Central memory CD8-positive, alpha-beta T cell (primary cell): Measurements from ENCODE around the gene RNF223.
"Not testable (repeated sequence)": the region's sequence is repeated elsewhere in the genome, so short reads cannot be mapped to it uniquely, and the experiment has no call there.

ENCODE experiments used
- ATAC-seq: fragments of 150-1000 bp; cut with Tn5 transposase; replicated peaks from 2 replicates; pipeline ENCODE4 v1.10.0; 2022; ENCODE audit warnings: mild to moderate bottlenecking, moderate FRiP score, moderate number of reproducible peaks; ENCODE audit not compliant: poor library complexity, severe bottlenecking; ENCODE audit errors: extremely low read depth
- DNase-seq, 2 donors: peaks; one replicate each; pipeline ENCODE4 v3.0.0; 2021; ENCODE audit warnings: low spot score in 2 of 2
- H3K27ac Mint-ChIP-seq: one replicate; pipeline ENCODE4 v1.8.0; 2022; ENCODE audit warnings: low read depth, mild to moderate bottlenecking, moderate library complexity, mixed read lengths
- H3K27me3 Mint-ChIP-seq: one replicate; pipeline ENCODE4 v1.8.0; 2022; ENCODE audit warnings: mixed read lengths
- H3K36me3 Mint-ChIP-seq: one replicate; pipeline ENCODE4 v1.8.0; 2022; ENCODE audit warnings: mild to moderate bottlenecking, moderate library complexity, mixed read lengths; ENCODE audit not compliant: insufficient read depth
- H3K4me1 Mint-ChIP-seq: one replicate; pipeline ENCODE4 v1.8.0; 2022; ENCODE audit warnings: mixed read lengths
- H3K4me3 Mint-ChIP-seq: one replicate; pipeline ENCODE4 v1.8.0; 2022; ENCODE audit warnings: mild to moderate bottlenecking, moderate library complexity, mixed read lengths
- H3K9me3 Mint-ChIP-seq: one replicate; pipeline ENCODE4 v1.8.0; 2022; ENCODE audit warnings: mixed read lengths

Gene RNF223

GRCh38 chr1:1099506-1100183 lies 25.5 kb upstream of the RNF223 start:
- H3K9me3 Mint-ChIP-seq, result peaks cover 5% of the 10 kb centered on the region
- no peak for ATAC-seq
- peaks cover 22% of the 10 kb centered on the region for H3K4me1 Mint-ChIP-seq
- DNase-seq, result no peak
- peak overlapping the region; percentile 56 for H3K27ac Mint-ChIP-seq
- peak overlapping the region; percentile 1 for H3K4me3 Mint-ChIP-seq
- peaks cover 4% of the 10 kb centered on the region for H3K36me3 Mint-ChIP-seq
- H3K27me3 Mint-ChIP-seq, result peaks cover 7% of the 10 kb centered on the region

- peaks cover 5% of the 10 kb centered on the region for H3K9me3 Mint-ChIP-seq
- H3K27me3 Mint-ChIP-seq, result peaks cover 7% of the 10 kb centered on the region
- H3K4me1 Mint-ChIP-seq, result peaks cover 22% of the 10 kb centered on the region
- H3K36me3 Mint-ChIP-seq, result peaks cover 4% of the 10 kb centered on the region
- DNase-seq, result no peak
- H3K4me3 Mint-ChIP-seq, result peak overlapping the region; percentile 1
- ATAC-seq, result no peak
- peak overlapping the region; percentile 56 for H3K27ac Mint-ChIP-seq
Observed at GRCh38 chr1:1098681-1099421, 24.7 kb upstream of the RNF223 start.

GRCh38 chr1:1096136-1096535 lies 22.0 kb upstream of the RNF223 start:
- H3K9me3 Mint-ChIP-seq, H3K4me3 Mint-ChIP-seq, DNase-seq, ATAC-seq, H3K36me3 Mint-ChIP-seq, H3K27me3 Mint-ChIP-seq, H3K27ac Mint-ChIP-seq: not testable (repeated sequence)
- peaks cover 27% of the 10 kb centered on the region for H3K4me1 Mint-ChIP-seq

GRCh38 chr1:1094981-1095380 lies 20.9 kb upstream of the RNF223 start:
- H3K4me1 Mint-ChIP-seq, result peaks cover 22% of the 10 kb centered on the region
- peaks cover 4% of the 10 kb centered on the region for H3K36me3 Mint-ChIP-seq
- H3K27me3 Mint-ChIP-seq, result peaks cover 7% of the 10 kb centered on the region
- no peak overlapping the region for H3K27ac Mint-ChIP-seq
- H3K4me3 Mint-ChIP-seq, result no peak overlapping the region
- DNase-seq (no peak), ATAC-seq (no peak)
- H3K9me3 Mint-ChIP-seq, result no peaks in the 10 kb centered on the region

- Mint-ChIP-seq H3K36me3 (peaks cover 2% of the 10 kb centered on the region), H3K27ac (no peak overlapping the region), H3K4me3 (no peak overlapping the region), H3K4me1 (peaks cover 9% of the 10 kb centered on the region), H3K9me3 (no peaks in the 10 kb centered on the region), H3K27me3 (peaks cover under 1% of the 10 kb centered on the region)
- ATAC-seq (no peak), DNase-seq (no peak)
Observed at GRCh38 chr1:1093610-1093943, 19.5 kb upstream of the RNF223 start.

- Mint-ChIP-seq H3K4me3 (no peak overlapping the region), H3K27me3 (no peaks in the 10 kb centered on the region), H3K27ac (no peak overlapping the region), H3K9me3 (no peaks in the 10 kb centered on the region), H3K36me3 (peaks cover 2% of the 10 kb centered on the region), H3K4me1 (peaks cover 9% of the 10 kb centered on the region)
- ATAC-seq (no peak), DNase-seq (no peak)
Observed at GRCh38 chr1:1092894-1093609, 18.9 kb upstream of the RNF223 start.

- H3K4me3 Mint-ChIP-seq, result no peak overlapping the region
- no peaks in the 10 kb centered on the region for H3K9me3 Mint-ChIP-seq
- DNase-seq, result no peak
- H3K36me3 Mint-ChIP-seq, result peaks cover 2% of the 10 kb centered on the region
- H3K27me3 Mint-ChIP-seq, result no peaks in the 10 kb centered on the region
- no peak for ATAC-seq
- H3K27ac Mint-ChIP-seq, result no peak overlapping the region
- H3K4me1 Mint-ChIP-seq, result peaks cover 9% of the 10 kb centered on the region
Observed at GRCh38 chr1:1092149-1092855, 18.2 kb upstream of the RNF223 start.

GRCh38 chr1:1091344-1092148 lies 17.4 kb upstream of the RNF223 start:
- no peaks in the 10 kb centered on the region for H3K27me3 Mint-ChIP-seq
- DNase-seq (no peak), ATAC-seq (no peak)
- peaks cover 9% of the 10 kb centered on the region for H3K4me1 Mint-ChIP-seq
- peaks cover 2% of the 10 kb centered on the region for H3K36me3 Mint-ChIP-seq
- no peak overlapping the region for H3K27ac Mint-ChIP-seq
- no peak overlapping the region for H3K4me3 Mint-ChIP-seq
- H3K9me3 Mint-ChIP-seq, result no peaks in the 10 kb centered on the region

GRCh38 chr1:1090424-1091343 lies 16.6 kb upstream of the RNF223 start:
- H3K9me3 Mint-ChIP-seq, result no peaks in the 10 kb centered on the region
- DNase-seq (no peak), ATAC-seq (no peak)
- no peak overlapping the region for H3K27ac Mint-ChIP-seq
- peaks cover 9% of the 10 kb centered on the region for H3K4me1 Mint-ChIP-seq
- no peaks in the 10 kb centered on the region for H3K27me3 Mint-ChIP-seq
- H3K4me3 Mint-ChIP-seq, result no peak overlapping the region
- peaks cover 2% of the 10 kb centered on the region for H3K36me3 Mint-ChIP-seq

GRCh38 chr1:1089731-1090423 lies 15.8 kb upstream of the RNF223 start:
- H3K36me3 Mint-ChIP-seq, result peaks cover 1% of the 10 kb centered on the region

More at GRCh38 chr1:1089731-1090423, 15.8 kb upstream of the RNF223 start:
- Mint-ChIP-seq H3K4me3 (no peak overlapping the region), H3K9me3 (no peaks in the 10 kb centered on the region), H3K4me1 (peaks cover 9% of the 10 kb centered on the region), H3K27ac (no peak overlapping the region), H3K27me3 (no peaks in the 10 kb centered on the region)
- DNase-seq (no peak), ATAC-seq (no peak)
